GM18507 (cell line): Measurements from ENCODE around the gene OGFR.

Experiments
- DNase-seq: peaks from one replicate; pipeline ENCODE4 v3.0.0; 2011; ENCODE audit warnings: low read depth; ENCODE audit not compliant: insufficient read length; ENCODE audit errors: extremely low spot score
- FAIRE-seq: peaks from 2 replicates; lab custom pipeline; 2011; peaks lifted over from hg19 to GRCh38; lab: Jason Lieb, UNC

The OGFR gene

DNA sequence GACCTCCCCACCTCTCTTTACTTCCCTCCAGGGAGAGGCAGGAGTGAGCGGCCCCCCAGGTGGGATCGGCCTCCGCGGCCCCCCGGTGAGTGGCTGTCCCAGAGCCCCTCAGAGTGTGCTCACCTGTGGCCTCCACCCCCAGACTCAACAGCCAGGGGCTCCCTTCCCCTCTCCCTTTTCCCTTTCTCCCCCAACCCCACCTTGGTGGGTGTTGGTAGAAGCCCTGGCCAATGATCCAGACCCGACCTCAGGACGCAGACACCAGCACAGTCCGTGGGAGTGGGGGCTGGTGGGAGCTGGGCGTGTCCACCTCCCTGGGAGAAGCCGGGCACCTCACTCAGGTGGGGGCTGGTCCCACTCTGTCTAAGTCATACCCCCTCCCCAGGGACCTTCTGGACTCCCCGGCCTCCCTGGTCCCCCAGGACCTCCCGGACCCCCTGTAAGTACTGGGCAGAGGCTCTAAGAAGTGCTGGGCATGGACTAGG is 17.1 kb downstream of the OGFR start:
- FAIRE-seq (no peak), DNase-seq (no peak)

DNA sequence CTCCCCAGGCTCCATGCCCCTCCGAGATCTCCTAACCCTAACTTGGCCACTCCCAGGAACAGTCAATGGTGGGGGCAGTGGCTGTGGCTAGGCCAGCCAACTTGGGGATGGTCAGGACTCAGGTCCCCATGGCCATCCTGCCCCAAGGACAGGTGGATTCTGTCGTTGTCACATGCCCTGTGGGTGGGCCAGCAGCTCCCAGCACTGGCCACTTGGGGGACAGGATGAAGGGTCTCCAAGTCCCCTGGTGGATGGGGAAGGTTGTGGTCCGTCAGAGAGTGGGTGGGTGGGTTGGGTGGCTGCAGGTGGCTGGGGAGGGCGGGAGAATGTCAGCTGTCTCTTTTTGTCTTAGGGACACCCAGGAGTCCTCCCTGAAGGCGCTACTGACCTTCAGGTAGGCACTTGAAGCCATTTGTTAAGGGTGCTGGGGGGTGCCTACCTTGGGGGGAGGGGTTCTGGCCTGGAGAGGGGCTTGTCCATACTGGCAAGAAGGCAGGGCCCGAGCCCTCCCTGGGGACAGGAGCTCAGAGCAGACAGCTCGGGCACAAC is 17.7 kb downstream of the OGFR start:
- no peak for DNase-seq
- no peak for FAIRE-seq

DNA sequence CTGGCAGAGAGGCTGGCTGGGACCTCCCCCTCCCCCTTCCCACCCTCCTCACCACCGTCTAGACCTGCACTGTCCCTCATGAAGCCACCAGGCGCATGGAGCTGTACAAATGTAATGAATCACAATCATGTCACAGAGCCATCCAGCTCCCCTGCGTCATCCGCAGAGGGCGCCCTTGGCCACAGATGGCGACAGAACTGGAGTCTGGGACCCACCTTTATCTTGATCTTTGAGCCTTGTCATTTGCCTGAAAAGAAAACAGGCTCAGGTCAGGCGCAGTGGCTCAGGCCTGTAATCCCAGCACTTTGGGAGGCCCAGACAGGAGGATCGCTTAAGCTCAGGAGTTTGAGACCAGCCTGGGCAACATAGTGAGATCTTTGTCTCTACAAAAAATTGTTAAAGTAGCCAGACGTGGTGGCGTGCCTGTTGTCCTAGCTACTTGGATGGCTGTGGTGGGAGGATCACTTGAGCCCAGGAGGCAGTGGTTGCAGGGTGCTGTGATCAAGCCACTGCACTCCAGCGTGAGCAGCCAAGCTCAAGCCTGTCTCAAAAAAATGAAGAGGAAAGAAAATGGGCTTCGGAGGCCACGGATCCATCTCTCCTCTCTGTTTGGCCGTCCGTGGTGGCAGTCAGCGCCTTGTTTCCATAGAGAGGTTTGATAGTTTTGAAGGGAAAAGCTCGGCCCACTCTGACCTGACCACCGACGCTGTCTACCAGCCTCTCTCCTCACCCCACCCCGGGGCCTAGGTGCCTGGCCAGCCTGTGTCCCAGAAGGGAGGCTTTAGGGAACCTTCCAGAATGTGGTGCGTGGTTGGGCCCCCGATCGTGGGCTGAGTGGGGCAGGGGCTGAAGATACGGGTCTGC is 18.4 kb downstream of the OGFR start:
- DNase-seq (peak; percentile 64), FAIRE-seq (peak; percentile 79)

DNA sequence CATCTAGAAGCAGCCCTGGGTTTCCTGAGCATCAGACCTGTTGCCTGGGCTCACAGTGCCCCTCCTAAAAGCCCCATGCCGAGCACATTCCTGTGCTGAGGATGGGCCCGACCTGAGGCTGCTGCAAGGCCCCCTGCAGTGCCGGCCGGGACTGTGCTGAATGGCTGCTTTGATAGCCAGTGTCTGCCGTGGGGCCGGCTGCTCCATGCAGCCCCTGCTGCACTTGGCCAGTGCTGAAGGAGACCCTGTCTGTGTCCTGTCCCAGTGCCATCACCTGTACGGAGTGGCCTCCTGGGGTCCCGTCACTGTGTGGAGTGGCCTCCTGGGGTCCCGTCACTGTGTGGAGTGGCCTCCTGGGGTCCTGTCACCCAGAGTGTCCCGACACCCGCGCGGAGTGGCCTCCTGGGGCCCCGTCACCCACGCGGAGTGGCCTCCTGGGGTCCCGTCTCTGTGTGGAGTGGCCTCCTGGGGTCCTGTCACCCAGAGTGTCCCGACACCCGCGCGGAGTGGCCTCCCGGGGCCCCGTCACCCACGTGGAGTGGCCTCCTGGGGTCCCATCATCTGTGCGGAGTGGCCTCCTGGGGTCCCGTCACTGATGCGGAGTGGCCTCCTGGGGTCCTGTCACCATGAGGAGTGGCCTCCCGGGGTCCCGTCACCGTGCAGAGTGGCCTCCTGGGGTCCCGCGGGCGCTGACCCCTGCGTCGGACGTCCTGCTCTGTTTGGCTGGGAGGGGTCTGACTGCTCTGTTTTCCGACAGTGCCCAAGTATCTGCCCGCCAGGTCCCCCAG is 19.2 kb downstream of the OGFR start:
- no peak for DNase-seq
- FAIRE-seq = no peak

DNA sequence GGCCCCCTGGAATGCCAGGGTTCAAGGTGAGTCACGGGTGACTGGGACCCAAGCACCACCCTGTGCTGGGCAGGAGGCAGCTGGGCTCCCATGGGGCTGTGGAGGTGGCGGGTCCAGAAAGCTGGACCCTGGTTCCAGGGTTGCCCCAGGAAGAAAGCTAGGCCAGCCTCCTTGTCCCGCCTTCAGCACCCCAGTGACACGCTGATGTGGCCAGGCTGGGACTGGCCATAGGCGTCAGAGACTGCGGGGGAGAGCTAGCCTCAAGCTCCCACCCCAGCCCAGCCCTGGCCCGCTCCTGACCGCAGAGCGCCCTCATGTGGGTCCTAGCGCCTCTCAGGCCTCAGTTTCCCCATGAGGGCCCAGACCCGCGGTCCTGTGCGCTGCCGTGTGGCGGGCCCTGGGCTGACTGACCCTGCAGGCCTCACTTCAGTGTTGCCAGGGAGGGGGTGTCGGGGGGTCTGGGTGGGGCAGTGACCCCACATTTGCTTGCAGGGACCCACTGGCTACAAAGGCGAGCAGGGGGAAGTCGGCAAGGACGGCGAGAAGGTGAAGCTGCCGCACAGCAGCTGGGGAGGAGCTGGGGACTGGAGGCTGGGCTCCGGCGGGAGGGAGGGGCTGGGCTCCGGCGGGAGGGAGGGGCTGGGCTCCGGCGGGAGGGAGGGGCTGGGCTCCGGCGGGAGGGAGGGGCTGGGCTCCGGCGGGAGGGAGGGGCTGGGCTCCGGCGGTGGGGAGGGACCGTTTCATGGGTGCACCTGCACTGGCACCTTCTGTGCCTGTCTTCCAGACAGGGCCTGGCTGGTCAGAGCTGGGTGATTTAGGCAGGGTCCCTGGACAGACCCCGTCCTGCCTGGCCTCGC is 20.1 kb downstream of the OGFR start:
- FAIRE-seq = no peak
- DNase-seq = no peak

DNA sequence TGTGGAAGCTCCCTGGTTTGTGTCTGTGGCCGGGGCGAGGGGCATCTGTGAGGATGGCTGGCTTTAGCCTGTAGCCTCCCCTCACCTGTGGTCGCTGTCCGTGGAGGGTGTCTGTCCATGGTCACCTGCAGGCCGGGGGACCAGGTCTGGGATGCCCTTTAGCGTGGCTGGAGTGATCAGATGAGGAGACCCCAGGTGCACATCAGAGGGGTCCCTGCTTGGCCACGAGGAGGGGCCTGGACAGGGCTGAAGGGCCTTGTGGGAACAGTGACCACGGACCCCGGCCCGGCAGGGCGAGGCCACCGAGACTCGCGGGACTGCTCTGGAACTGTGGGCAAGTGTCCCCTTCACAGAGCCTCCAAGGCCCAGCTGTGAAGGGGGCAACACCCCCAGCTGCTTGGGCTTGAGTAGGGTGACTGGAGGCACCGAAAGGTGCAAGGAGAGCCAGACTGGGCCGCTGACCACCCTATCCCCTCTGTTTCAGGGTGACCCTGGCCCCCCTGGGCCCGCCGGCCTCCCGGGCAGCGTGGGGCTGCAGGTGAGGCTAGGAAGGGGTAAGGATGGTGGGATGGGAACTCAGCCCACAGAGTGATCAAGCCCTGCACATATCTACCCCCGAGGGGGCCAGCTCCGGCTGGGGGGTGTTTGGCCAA is 20.8 kb downstream of the OGFR start:
- no peak for DNase-seq
- FAIRE-seq = no peak

DNA sequence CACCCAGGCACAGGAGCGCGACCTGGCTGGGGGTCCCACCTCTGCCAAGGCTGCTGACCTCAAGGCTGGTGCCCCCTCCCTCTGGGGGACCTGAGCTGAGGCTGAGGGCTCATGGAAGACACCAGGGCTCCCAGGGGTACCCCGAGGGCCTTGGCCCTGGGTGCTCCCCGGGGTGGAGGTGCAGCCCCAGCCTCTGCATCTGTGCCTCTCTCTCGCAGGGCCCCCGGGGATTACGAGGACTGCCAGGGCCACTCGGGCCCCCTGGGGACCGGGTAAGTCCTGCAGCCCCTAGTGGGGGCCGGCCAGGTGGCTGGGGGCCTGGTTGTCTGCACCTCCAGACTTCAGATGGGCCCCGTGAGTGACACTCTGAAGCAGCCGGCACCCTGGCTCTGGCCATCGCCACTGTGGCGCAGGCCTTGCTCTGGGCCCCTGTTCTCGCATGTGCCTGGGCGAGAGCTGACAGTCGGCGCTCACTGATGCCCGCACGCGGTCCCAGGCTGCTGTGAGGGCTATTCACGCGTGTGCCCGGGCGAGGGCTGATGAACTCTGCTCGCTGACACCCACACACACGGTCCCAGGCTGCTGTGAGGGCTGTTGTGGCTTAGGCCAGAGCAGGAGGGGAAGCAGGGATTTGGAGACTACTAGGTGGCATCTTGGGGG is 21.5 kb downstream of the OGFR start:
- DNase-seq = no peak
- no peak for FAIRE-seq

DNA sequence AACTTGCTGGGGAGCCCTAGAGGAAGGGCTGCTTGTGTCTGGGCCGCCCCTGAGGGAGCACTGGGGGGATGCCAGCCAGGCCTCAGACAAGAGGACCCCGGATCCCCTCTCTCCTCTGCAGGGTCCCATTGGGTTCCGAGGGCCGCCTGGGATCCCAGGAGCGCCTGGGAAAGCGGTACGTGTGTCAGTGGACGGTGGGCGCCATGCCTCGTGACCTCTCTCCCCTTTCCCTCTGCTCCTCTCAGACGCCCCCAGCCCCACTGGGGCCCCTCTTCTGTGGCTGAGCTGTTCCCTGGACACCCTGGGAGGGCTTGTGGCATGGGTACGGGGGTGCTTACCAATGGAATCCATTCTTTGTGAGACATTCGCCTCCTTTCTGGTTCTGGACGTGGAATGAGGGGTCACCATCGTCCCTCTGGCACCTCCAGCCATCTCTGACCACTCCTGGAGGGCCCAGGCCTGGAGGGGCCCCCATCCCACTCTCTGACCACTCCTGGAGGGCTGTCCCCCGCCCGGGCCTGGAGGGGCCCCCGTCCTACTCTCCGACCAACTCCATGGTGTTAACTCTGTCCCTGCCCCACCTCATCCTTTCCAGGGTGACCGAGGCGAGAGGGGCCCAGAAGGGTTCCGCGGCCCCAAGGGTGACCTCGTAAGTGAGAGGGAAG is 22.1 kb downstream of the OGFR start:
- DNase-seq (no peak), FAIRE-seq (no peak)

DNA sequence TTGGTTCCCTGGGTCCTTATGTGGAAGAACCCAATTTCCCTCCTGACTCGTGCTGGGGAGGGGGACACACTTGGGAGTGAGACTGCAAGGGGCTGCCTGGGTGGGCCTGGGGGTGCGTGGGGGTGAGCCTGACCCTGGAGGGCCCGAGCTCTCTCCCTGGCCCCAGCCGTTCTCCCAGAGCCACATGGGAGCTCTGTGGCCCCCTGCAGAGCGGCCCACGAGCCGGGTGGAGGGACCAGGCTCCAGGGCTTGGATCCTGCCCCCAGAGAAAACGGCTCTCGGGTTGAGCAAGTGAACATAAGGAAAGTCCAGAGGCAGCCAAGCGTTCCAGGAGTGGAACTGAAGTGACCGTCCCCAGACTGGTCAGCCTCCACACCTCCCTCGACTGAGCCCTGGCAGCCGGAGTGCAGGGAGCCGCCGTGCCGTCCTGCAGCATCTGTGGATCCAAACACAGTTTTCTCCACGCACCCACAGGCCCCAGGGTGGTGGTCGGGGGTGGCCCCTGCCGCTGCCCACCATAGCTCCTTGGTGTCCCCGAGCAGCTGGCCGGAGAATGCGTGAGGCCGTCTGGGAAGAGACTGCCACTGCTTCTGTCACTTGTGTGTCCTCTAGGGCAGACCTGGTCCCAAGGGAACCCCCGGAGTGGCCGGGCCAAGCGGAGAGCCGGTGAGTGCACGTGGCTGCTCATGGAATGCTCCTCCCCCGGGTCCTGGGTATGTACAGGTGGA is 22.8 kb downstream of the OGFR start:
- DNase-seq (no peak), FAIRE-seq (no peak)

DNA sequence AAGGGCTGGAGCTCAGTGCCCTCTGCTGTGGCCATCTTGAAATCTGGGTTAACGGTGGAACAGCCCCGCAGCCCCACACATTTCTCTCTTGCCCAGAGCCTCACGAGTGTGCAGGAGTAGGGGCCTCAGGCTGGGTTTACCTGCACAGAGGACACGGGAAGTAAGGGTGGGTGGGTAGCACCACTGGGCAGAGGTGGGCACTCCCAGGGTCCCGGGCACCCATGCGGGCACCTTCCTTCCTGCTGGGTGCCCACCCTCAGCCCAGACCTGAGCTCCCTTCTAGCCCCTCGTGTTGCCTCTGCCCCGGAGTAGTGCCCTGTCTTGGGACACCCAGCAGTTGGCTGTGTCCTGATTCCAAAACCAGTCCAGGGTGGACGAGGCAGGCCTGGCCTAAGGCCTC is 23.4 kb downstream of the OGFR start:
- FAIRE-seq (no peak), DNase-seq (no peak)

DNA sequence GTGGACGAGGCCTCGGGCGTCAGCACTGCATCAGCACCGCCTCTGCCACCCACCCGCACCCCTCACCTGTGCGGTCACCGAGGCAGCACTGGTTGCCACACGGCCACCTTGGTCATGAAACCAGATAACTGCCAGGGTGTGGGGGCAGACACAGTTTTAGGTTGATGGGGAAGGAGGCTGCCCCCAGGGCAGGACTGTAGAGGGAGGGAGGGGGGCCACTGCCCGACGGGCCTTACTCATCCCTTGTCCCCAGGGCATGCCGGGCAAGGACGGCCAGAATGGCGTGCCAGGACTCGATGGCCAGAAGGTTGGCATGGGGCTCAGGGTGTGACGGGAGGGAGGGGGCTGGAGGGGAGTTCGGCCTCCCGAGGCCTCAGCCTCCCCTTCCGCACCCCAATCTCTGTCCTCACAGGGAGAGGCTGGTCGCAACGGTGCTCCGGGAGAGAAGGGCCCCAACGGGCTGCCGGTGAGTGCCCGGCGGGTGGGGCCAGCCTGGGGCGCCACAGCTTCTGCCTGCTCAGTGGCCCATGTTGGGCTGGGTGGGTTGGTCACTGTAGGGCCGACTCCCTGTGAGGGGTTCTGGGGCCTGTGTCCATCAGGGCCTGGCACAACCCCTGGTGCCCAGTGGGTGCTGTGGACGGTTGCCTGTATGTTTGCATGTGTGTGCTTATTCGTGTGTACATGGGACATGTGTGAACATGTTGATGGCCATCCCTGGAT is 24.0 kb downstream of the OGFR start:
- no peak for FAIRE-seq
- DNase-seq = no peak

DNA sequence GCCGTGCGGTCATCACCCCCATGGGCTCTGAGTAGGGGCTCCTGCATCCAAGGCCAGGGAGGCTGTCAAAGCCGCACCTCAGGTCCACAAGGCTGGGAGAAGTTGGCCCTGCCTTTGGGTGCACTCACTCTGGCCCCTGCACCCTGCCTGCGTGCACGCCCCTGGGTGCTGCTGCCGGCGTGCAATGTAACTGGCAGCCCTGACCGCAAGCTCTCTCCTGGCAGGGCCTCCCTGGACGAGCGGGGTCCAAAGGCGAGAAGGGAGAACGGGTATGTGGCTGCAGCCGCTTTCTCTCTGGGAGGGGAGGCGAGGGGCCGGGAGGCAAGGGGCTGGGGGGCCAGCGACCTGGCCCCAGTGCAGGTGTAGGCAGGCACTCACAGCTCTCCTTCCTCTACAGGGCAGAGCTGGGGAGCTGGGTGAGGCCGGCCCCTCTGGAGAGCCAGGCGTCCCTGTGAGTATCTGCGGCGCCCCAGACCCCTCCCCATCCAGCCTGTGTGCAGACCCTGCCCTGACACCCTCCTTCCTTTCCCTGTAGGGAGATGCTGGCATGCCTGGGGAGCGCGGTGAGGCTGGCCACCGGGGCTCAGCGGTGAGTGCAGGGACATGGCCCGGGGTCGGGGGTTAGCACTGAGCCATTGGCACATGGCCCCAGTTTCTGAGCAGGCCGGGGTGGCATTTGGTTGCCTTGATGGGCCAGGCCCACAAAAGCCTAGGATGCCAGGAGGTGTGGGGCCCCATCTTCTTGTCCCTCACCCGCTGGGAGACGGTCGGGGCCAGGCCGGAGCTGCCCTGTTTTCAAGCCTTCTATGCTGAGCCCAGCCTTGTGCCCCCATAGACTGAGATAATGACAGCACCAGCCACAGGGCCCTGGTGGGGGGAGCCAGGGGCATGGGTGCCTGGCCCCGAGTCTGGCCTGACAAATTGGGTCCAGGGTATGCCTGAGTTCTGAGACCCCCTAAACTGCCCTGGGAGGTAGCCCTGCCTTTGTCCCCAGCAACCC is 24.9 kb downstream of the OGFR start:
- DNase-seq (no peak), FAIRE-seq (no peak)

DNA sequence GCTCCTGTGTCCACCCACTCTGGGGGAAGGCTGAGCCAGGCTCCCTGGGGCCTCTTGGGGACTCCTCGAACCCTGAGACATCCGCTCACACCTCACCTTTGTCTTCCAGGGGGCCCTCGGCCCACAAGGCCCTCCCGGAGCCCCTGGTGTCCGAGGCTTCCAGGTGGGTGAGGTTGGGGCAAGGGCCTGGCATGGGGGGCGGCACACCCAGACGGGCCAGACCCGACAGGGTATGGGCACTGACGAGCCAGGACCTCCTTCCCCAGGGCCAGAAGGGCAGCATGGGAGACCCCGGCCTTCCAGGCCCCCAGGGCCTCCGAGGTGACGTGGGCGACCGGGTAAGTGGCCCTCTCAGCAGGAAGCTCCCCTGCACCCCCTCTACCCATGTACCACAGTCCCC is 25.6 kb downstream of the OGFR start:
- DNase-seq (no peak), FAIRE-seq (no peak)

DNA sequence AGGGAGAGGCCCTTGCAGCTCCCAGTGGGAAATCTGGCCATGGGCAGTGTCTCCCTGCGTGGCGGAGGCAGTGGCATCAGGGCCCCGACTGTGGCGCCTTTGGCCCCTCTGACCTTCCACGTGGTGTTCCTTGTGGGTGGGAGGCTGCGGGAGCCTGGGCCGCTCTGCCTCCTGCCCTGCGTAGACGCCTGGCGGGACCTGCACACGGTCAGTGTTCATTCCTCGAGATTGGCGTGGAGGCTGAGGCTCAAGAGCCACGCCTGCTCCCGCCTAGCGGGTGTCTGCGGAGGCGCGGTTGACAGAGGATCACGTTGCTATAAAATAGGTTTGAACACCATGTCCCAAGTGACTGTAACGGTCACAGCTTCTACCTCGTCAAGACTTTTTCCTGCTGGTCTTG is 26.2 kb downstream of the OGFR start:
- DNase-seq (no peak), FAIRE-seq (no peak)

DNA sequence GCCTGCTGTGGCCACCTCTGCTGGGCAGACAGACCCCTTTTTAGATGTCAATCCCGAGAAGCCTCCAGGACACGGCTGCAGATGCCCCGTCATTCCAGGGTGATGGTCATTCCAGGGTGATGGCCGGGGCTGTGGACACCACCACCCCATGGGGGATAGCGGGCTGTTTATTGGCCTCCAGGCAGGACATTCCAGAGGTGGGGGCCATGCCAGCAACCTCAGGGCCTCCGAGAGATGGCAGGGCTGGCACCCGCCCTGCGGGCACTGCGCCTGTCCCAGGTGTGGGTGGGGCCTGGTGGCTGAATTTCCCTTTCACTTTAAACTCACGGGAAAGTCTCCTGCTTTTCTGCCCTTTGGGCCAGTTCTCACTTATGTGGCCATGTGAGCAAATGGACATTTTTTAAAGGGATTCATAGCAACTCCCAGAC is 26.7 kb downstream of the OGFR start:
- FAIRE-seq (no peak), DNase-seq (no peak)

DNA sequence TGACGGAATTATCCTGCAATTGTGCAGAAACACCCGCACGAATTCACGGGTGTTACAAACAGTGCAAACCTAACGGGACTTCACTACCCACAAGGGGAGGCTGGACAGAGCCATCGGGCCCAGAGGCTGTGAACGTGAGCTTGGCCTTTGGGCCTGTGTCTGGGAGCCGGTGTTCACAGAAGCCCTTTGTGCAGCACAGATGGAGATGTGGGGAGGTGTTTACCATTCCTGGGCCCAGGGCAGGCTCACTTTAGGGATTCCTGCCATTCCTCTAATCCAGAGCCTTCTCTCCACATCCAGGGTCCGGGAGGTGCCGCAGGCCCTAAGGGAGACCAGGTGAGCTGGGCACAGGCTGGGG is 27.2 kb downstream of the OGFR start:
- no peak for DNase-seq

More for the DNA sequence above, 27.2 kb downstream of the OGFR start:
- no peak for FAIRE-seq
